GM19395 (cell line): ENCODE data around the gene MORN3.
"Not testable (repeated sequence)": the region's sequence is repeated elsewhere in the genome, so short reads cannot be mapped to it uniquely, and the experiment has no call there.

Experiments used
- ATAC-seq: cut with Tn5 transposase; IDR thresholded peaks from one replicate; pipeline ENCODE4 v1.9.1; 2021; ENCODE audit warnings: mild to moderate bottlenecking, moderate library complexity; ENCODE audit not compliant: unreplicated experiment

The MORN3 gene

GRCh38 chr12:121692744-121693143 is 23.3 kb upstream of the MORN3 start:
- ATAC-seq: not testable (repeated sequence)

- ATAC-seq: no peak
These were observed 20.0 kb upstream of the MORN3 start for GRCh38 chr12:121689430-121689829.

- ATAC-seq: no peak
These were observed 19.5 kb upstream of the MORN3 start for GRCh38 chr12:121688966-121689365.

- not testable (repeated sequence) for ATAC-seq
These were observed 10.3 kb upstream of the MORN3 start for GRCh38 chr12:121679661-121680197.

GRCh38 chr12:121678716-121679300 is 9.4 kb upstream of the MORN3 start:
- no peak for ATAC-seq

- ATAC-seq: no peak
These were observed 8.9 kb upstream of the MORN3 start for GRCh38 chr12:121678305-121678704.

GRCh38 chr12:121676190-121676589 is 6.7 kb upstream of the MORN3 start:
- ATAC-seq: no peak

GRCh38 chr12:121673013-121673511 is 3.6 kb upstream of the MORN3 start:
- no peak for ATAC-seq

GRCh38 chr12:121668750-121669520 is 519 bp downstream of the MORN3 start:
- no peak for ATAC-seq

- not testable (repeated sequence) for ATAC-seq
These were observed 2.6 kb downstream of the MORN3 start for GRCh38 chr12:121666829-121667228.

GRCh38 chr12:121663610-121663929 is 5.9 kb downstream of the MORN3 start:
- no peak for ATAC-seq

GRCh38 chr12:121661353-121662105 is 7.9 kb downstream of the MORN3 start:
- ATAC-seq: not testable (repeated sequence)

- no peak for ATAC-seq
These were observed 12.0 kb downstream of the MORN3 start for GRCh38 chr12:121657305-121658008.

GRCh38 chr12:121656122-121656521 is 13.3 kb downstream of the MORN3 start:
- no peak for ATAC-seq

- ATAC-seq: no peak
These were observed 15.5 kb downstream of the MORN3 start for GRCh38 chr12:121653999-121654398.

GRCh38 chr12:121652767-121653497 is 16.5 kb downstream of the MORN3 start:
- no peak for ATAC-seq

- ATAC-seq: no peak
These were observed 18.1 kb downstream of the MORN3 start for GRCh38 chr12:121651320-121651719.

GRCh38 chr12:121649819-121650353 is 19.6 kb downstream of the MORN3 start:
- no peak for ATAC-seq

GRCh38 chr12:121649322-121649721 is 20.1 kb downstream of the MORN3 start:
- ATAC-seq: no peak

- ATAC-seq: no peak
These were observed 20.9 kb downstream of the MORN3 start for GRCh38 chr12:121648458-121649028.
